Fibroblast of skin of right quadriceps (primary cell): ENCODE data around the gene CD69.
A peak's percentile ranks its signal among the peaks of the same experiment; 100 is the strongest.
"Not testable (repeated sequence)": the region's sequence is repeated elsewhere in the genome, so short reads cannot be mapped to it uniquely, and the experiment has no call there.

ENCODE experiments used
- DNase-seq: peaks from one replicate; pipeline ENCODE4 v3.0.0-alpha.2; 2013

The CD69 gene

GRCh38 chr12:9745199-9745598 lies 15.5 kb downstream of the CD69 start:
- peak; percentile 8 for DNase-seq

- no peak for DNase-seq
Observed at GRCh38 chr12:9742661-9743060, 18.0 kb downstream of the CD69 start.

- no peak for DNase-seq
Observed at GRCh38 chr12:9741726-9742125, 19.0 kb downstream of the CD69 start.

- no peak for DNase-seq
Observed at GRCh38 chr12:9740106-9740750, 20.5 kb downstream of the CD69 start.

- not testable (repeated sequence) for DNase-seq
Observed at GRCh38 chr12:9739404-9740105, 21.1 kb downstream of the CD69 start.

- not testable (repeated sequence) for DNase-seq
Observed at GRCh38 chr12:9738905-9739304, 21.8 kb downstream of the CD69 start.

GRCh38 chr12:9736936-9737705 lies 23.6 kb downstream of the CD69 start:
- no peak for DNase-seq

- no peak for DNase-seq
Observed at GRCh38 chr12:9735601-9736000, 25.1 kb downstream of the CD69 start.

- DNase-seq, result no peak
Observed at GRCh38 chr12:9732921-9733461, 27.7 kb downstream of the CD69 start, which contains the start of gene CLECL1. Gene CLECL1 (minus strand): TSS chr12:9733097.

GRCh38 chr12:9731797-9732196 lies 28.9 kb downstream of the CD69 start:
- no peak for DNase-seq

GRCh38 chr12:9731393-9731792 lies 29.3 kb downstream of the CD69 start:
- DNase-seq, result no peak

- DNase-seq, result no peak
Observed at GRCh38 chr12:9730591-9730990, 30.1 kb downstream of the CD69 start.

GRCh38 chr12:9730011-9730410 lies 30.7 kb downstream of the CD69 start:
- no peak for DNase-seq

- DNase-seq, result no peak
Observed at GRCh38 chr12:9729082-9729481, 31.6 kb downstream of the CD69 start.

GRCh38 chr12:9727813-9728212 lies 32.9 kb downstream of the CD69 start:
- no peak for DNase-seq

GRCh38 chr12:9725213-9725870 lies 35.4 kb downstream of the CD69 start:
- DNase-seq, result no peak

GRCh38 chr12:9724023-9724422 lies 36.7 kb downstream of the CD69 start:
- DNase-seq, result no peak

- DNase-seq, result no peak
Observed at GRCh38 chr12:9721394-9722092, 39.2 kb downstream of the CD69 start.

GRCh38 chr12:9719790-9720189 lies 40.9 kb downstream of the CD69 start:
- no peak for DNase-seq

- no peak for DNase-seq
Observed at GRCh38 chr12:9718968-9719367, 41.7 kb downstream of the CD69 start.

GRCh38 chr12:9717070-9717925 lies 43.4 kb downstream of the CD69 start:
- DNase-seq, result no peak
